ENCODE measurements around the gene GPSM1. TPM values are rescaled to one million over a fixed set of nuclear protein-coding genes. Genes with fewer than 3 reads are reported as not detected.
A peak's percentile ranks its signal among the peaks of the same experiment; 100 is the strongest.

Gene GPSM1
- total RNA-seq, 6 experiments from 2014 or later: 1.3 to 4.8 (median 4.1) TPM

- intact Hi-C loops (cut with DNase I): no loop called here
- Histone ChIP-seq H3K9me3 (no peaks in the 10 kb centered on the region), H3K4me3 (no peak overlapping the region), H3K36me3 (no peaks in the 10 kb centered on the region), H3K4me1 (no peaks in the 10 kb centered on the region), H3K27ac (no peak overlapping the region), H3K27me3 (no peaks in the 10 kb centered on the region)
- DNase-seq (no peak), ATAC-seq (no peak)
- TF ChIP-seq, protein P1, sequence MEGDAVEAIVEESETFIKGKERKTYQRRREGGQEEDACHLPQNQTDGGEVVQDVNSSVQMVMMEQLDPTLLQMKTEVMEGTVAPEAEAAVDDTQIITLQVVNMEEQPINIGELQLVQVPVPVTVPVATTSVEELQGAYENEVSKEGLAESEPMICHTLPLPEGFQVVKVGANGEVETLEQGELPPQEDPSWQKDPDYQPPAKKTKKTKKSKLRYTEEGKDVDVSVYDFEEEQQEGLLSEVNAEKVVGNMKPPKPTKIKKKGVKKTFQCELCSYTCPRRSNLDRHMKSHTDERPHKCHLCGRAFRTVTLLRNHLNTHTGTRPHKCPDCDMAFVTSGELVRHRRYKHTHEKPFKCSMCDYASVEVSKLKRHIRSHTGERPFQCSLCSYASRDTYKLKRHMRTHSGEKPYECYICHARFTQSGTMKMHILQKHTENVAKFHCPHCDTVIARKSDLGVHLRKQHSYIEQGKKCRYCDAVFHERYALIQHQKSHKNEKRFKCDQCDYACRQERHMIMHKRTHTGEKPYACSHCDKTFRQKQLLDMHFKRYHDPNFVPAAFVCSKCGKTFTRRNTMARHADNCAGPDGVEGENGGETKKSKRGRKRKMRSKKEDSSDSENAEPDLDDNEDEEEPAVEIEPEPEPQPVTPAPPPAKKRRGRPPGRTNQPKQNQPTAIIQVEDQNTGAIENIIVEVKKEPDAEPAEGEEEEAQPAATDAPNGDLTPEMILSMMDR (IDR thresholded peaks at IDR 0.05): no peak
- no peak for TF ChIP-seq POLR2A (IDR thresholded peaks at IDR 0.05)
- 80% methylated on average over 2 of the region's 34 CpGs for WGBS (ENCODE audit: insufficient coverage, low coverage, low lambda C conversion rate, missing lambda C conversion rate)
These were observed 24.1 kb upstream of the GPSM1 start for GRCh38 chr9:136303066-136303824.

DNA sequence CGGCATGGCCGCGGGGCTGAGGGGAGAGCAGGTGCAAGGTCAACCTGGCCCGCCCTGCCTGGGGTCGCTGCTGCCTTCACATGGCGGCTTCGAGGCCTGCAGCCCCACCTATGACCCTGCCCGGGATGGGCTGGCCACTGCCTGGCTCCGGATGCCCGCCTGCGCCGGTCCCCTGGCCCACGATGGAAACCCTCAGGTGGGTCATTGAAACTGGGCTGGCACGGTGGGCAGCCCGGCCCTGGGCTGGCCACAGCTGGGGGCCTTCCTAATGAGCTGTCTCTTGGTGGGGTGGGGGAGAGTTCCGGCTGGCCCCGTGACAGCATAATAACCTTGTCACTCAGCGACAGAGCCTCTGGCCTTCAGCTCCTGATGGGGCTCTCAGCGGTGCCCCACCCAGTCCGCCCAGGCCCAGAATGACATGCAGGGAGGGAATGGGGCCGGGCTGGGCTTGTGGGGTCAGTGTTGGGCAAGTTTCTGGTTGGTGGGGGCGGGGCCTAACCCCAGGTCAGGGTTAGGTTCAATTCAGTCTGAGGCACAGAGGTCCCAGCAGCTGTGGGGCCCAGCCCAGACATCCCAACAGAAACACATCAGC, 23.4 kb upstream of the GPSM1 start, which contains the start of gene CCDC187:
TSS of gene CCDC187 (minus strand) at position 270 of the 592 bp plus-strand sequence. CDS start at position 6, 264 bp downstream.
- no peak within 1 kb of the TSS for H3K27ac ChIP-seq
- H3K4me3 ChIP-seq: no peak within 1 kb of the TSS
- H3K4me1 ChIP-seq: no peaks in the 10 kb centered on the region
- no CpG with 5 or more reads among the region's 22 CpGs for WGBS (ENCODE audit: insufficient coverage, low coverage, low lambda C conversion rate, missing lambda C conversion rate)
- no peaks in the 10 kb centered on the region for H3K36me3 ChIP-seq
- TF ChIP-seq, protein P1 (IDR thresholded peaks at IDR 0.05): no peak
- no peak for TF ChIP-seq POLR2A (IDR thresholded peaks at IDR 0.05)
- ATAC-seq (peak in 1 of 4 donors; percentile 45), DNase-seq (no peak)
- no peaks in the 10 kb centered on the region for H3K9me3 ChIP-seq
- H3K27me3 ChIP-seq: no peaks in the 10 kb centered on the region
- intact Hi-C loops (cut with DNase I): no loop called here

GRCh38 chr9:136304456-136304855, 22.9 kb upstream of the GPSM1 start:
- DNase-seq: no peak
- Histone ChIP-seq H3K36me3 (no peaks in the 10 kb centered on the region), H3K27me3 (no peaks in the 10 kb centered on the region), H3K4me3 (no peak overlapping the region), H3K9me3 (no peaks in the 10 kb centered on the region), H3K27ac (no peak overlapping the region), H3K4me1 (no peaks in the 10 kb centered on the region)
- intact Hi-C loops (cut with DNase I): no loop called here
- no peak for TF ChIP-seq POLR2A (IDR thresholded peaks at IDR 0.05)
- TF ChIP-seq, protein P1 (IDR thresholded peaks at IDR 0.05): no peak
- WGBS (ENCODE audit: insufficient coverage, low coverage, low lambda C conversion rate, missing lambda C conversion rate): no CpG with 5 or more reads among the region's 10 CpGs
- no peak for ATAC-seq

DNA sequence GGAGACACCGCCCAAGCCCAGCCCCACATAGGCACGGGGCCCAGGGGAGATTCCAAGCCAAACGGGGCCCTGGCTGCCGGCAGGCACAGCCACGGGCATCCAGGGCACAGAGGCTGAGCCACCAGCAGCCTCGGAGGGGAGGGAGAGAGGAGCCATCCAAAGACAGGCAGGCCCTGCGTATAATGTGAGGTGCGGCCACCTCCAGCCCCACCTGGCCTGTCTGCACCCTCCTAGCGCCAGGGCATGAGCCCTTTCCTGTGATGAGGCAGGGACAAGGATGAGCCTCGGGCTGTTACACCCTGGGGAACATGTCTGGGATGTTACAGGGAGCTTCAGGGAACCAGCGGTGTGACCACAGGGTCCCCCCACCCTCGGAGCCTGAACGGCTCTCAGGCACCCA, 22.4 kb upstream of the GPSM1 start:
- no peak for DNase-seq
- peak in 2 of 4 donors; percentile 12 to 49 for ATAC-seq
- WGBS (ENCODE audit: insufficient coverage, low coverage, low lambda C conversion rate, missing lambda C conversion rate): 60% methylated on average over 2 of the region's 13 CpGs
- Histone ChIP-seq H3K36me3 (no peaks in the 10 kb centered on the region), H3K27me3 (no peaks in the 10 kb centered on the region), H3K4me1 (no peaks in the 10 kb centered on the region), H3K4me3 (no peak overlapping the region), H3K9me3 (no peaks in the 10 kb centered on the region), H3K27ac (no peak overlapping the region)
- intact Hi-C loops (cut with DNase I): no loop called here
- TF ChIP-seq POLR2A (IDR thresholded peaks at IDR 0.05): no peak
- TF ChIP-seq, protein P1 (IDR thresholded peaks at IDR 0.05): no peak
